NCI-H1048 (cell line): ENCODE data around the gene NGF.

Experiments used
- DNase-seq: peaks from one replicate; lab custom pipeline; 2025; lab: John Stamatoyannopoulos, UW

NGF gene

GRCh38 chr1:115336741-115337140 is 1.3 kb downstream of the NGF start:
- no peak for DNase-seq

GRCh38 chr1:115332813-115333608 is 5.0 kb downstream of the NGF start:
- no peak for DNase-seq

GRCh38 chr1:115331558-115332331 is 6.3 kb downstream of the NGF start:
- no peak for DNase-seq

GRCh38 chr1:115330480-115331013 is 7.5 kb downstream of the NGF start:
- DNase-seq, result no peak

- DNase-seq, result no peak
These were observed 8.1 kb downstream of the NGF start for GRCh38 chr1:115329965-115330364.

GRCh38 chr1:115327270-115327669 is 10.8 kb downstream of the NGF start:
- DNase-seq, result no peak

GRCh38 chr1:115326419-115326818 is 11.6 kb downstream of the NGF start:
- DNase-seq, result no peak

GRCh38 chr1:115325874-115326273 is 12.2 kb downstream of the NGF start:
- no peak for DNase-seq

GRCh38 chr1:115324649-115325420 is 13.2 kb downstream of the NGF start:
- DNase-seq, result no peak

GRCh38 chr1:115323366-115324004 is 14.6 kb downstream of the NGF start:
- no peak for DNase-seq

- DNase-seq, result no peak
These were observed 15.4 kb downstream of the NGF start for GRCh38 chr1:115322631-115323030.

- DNase-seq, result no peak
These were observed 17.7 kb downstream of the NGF start for GRCh38 chr1:115320377-115320776.

GRCh38 chr1:115319706-115320105 is 18.3 kb downstream of the NGF start:
- DNase-seq, result no peak

- DNase-seq, result no peak
These were observed 20.7 kb downstream of the NGF start for GRCh38 chr1:115317101-115318012.

- no peak for DNase-seq
These were observed 23.3 kb downstream of the NGF start for GRCh38 chr1:115314765-115315164.

GRCh38 chr1:115314092-115314491 is 24.0 kb downstream of the NGF start:
- DNase-seq, result no peak

GRCh38 chr1:115313182-115313581 is 24.9 kb downstream of the NGF start:
- no peak for DNase-seq

- no peak for DNase-seq
These were observed 25.3 kb downstream of the NGF start for GRCh38 chr1:115312742-115313141.

GRCh38 chr1:115311474-115311989 is 26.5 kb downstream of the NGF start:
- DNase-seq, result no peak
